GM19468 (cell line): Measurements from ENCODE around the gene CLASP1.
A peak's percentile ranks its signal among the peaks of the same experiment; 100 is the strongest.
"Not testable (repeated sequence)": the region's sequence is repeated elsewhere in the genome, so short reads cannot be mapped to it uniquely, and the experiment has no call there.

Experiments
- ATAC-seq: cut with Tn5 transposase; IDR thresholded peaks from one replicate; pipeline ENCODE4 v1.9.1; 2021; ENCODE audit warnings: mild to moderate bottlenecking, moderate library complexity, moderate number of reproducible peaks; ENCODE audit not compliant: unreplicated experiment; ENCODE audit errors: extremely low read depth

The CLASP1 gene

DNA sequence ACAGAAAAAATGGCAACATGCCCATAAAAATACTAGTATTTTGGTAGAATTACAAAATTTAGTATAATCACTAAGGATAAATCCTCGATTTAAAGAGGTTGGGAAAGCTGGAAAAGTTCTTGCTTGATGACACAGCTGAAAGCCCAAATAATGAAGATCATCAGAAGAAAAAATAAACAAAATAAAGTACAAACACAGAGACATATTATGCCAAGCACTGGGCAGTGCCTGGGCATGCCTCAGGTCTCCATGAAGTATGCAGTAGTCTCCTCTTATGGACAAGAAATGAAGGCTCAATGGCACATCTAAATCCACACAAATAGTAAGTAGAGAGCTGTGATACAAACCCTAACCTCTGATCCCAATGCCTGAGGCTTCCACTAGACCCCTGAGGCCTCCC is 60.9 kb downstream of the CLASP1 start:
- no peak for ATAC-seq

DNA sequence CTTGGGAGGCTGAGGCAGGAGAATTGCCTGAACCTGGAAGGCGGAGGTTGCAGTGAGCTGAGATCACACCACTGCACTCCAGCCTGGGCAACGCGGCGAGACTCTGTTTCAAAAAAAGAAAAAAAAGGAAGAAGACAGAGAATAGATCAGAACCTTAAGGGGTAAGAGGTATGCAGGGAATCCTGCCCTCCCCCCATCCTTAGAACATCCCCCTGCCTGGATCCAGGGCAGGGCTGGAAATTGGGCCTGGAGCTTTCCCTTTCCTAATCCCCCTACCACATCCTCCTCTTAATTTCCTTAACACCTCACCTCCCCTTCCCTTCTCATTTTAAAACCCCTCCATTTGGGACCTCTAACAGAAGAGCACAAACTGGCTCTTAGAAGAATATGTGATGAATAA is 62.1 kb downstream of the CLASP1 start:
- ATAC-seq: no peak

DNA sequence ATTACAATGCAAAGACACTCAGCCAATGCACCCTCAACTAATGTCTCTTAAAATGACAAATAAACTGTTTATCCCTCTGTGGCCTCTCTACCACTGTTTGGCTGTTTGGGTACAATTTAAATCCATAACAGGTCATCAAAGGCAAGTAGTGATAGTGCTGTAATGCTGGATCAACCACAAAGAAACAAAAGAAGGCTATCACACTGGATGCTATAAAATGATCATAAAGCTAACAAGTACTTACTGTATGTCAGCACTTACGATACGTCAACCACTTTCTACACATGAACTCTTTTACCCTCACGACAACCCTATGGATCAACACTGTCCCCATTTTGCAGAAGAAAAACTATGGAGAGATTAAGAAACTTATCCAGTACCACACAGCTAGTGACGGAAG is 64.5 kb downstream of the CLASP1 start:
- ATAC-seq: no peak

DNA sequence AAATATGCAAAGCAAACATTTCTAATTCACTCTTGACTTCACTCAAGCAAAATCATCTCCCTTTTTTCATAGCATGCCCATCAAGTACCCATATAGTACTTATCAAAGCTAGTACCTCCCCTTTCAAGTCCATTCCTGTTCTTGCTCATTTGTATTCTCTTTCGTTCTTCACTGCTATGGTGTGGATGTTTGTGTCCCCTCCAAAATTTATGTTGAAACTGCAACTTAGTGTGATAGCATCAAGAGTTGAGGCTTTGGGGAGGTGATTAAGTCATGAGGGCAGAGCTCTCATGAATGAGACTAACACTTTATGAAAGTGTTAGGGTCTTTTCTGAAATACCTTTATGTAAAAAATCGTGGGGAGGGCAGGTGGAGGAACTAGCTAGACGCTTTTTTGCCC is 65.7 kb downstream of the CLASP1 start:
- no peak for ATAC-seq

DNA sequence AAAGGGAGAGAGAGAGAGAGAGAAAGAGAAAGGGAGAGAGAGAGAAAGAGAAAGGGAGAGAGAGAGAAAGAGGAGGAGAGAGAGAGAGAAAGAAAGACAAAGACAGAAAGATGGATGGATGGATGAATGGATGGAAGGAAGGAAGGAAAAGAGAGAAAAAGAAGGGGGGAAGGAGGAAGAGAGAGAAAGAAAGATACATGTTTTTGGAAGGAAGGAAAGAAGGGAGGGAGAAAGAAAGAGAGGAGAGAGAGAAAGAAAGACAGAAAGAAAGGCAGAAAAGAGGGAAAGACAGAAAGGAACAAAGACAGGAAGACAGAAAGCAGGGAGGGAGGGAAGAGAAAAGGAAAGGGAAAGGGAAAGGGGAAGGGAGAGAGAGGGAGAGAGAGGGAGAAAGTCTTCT is 67.0 kb downstream of the CLASP1 start:
- no peak for ATAC-seq

DNA sequence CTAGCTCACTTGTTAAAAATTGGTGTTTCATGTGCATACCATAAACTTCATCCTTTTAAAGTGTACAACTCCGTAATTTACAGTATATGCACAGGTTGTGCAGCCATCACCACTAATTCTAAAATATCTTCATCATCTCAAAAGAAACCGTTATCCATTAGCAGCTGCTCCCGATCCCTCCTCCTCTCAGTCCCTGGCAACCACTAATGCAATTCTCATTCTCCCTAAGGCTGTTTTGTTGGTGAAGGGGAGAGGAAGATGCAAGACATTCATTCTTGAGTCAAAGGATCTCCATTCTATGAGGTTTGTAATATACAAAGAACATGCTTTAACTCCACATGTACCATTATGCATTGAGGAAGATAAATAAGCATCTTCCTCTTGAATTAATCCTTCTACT is 70.0 kb downstream of the CLASP1 start:
- no peak for ATAC-seq

DNA sequence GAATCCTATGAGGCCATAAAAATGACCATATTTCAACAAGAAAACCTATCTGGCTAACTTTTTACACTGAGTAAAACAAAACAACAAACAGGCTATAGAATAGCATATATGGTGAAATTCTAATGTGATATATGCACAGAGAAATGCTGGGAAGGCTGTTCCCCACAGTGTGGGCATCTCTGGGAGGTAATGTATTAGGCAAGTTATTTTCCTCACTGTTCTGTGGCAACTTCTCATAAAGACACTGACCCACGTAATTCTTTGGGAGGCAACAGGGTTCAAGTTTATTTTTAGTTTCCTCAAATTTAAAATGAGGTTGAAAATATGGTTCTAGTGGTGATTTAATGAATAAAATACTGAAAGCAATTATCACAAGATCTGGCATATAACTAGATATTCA is 71.9 kb downstream of the CLASP1 start:
- no peak for ATAC-seq

DNA sequence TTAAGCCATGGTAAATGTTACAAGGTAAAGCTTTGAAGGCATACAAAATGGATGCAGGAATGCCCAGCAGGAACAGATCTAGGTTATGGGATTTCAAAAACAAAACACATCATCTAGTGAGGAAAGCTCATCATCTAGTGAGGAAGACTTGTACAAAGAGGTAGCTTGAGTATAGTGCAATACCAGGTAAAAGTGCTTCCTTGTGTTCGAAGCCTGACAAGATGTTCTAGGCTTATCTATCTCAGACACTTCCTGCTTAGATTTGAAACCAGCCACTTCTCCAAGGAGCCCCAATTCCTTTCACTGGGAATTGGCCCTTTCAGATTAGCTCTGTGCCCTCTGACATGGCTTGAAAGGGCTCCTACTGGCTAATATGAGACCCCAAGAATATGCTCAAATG is 73.0 kb downstream of the CLASP1 start:
- no peak for ATAC-seq

DNA sequence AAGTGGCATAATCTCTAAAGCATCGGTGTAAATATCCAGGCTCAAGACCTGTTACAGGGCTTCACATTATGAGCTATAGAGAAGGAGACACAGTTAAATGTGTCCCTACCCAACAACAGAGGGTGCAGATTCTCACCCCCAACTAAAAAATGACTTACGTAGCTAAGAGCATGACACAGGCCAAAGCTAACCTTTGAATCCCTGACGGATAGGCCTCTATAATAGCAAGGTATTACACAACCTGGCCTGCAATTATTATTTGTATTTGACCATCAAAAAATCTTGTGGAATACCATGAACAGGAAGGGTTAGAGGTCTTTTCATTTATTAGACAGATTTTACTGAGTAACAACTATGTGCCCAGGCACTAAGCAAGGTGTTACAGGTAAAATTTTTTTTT is 73.5 kb downstream of the CLASP1 start:
- ATAC-seq: no peak

DNA sequence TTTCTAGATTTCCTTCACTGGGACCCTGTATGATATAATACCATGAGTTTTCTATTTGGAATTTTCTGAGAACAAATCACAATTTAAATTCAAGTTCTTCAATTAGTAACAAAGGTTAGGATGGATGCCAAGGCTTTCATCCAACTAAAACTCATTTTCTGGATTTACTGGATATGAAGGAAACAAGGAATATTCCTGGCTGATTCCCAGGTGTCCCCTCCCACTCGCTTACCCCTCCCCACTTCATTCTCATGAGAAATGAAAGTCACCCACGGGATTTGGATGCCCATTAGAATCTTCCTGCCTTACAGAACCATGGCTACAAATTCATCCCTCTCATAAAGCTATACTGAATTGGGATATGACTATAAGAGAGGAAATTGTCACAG is 78.6 kb downstream of the CLASP1 start:
- ATAC-seq: no peak

DNA sequence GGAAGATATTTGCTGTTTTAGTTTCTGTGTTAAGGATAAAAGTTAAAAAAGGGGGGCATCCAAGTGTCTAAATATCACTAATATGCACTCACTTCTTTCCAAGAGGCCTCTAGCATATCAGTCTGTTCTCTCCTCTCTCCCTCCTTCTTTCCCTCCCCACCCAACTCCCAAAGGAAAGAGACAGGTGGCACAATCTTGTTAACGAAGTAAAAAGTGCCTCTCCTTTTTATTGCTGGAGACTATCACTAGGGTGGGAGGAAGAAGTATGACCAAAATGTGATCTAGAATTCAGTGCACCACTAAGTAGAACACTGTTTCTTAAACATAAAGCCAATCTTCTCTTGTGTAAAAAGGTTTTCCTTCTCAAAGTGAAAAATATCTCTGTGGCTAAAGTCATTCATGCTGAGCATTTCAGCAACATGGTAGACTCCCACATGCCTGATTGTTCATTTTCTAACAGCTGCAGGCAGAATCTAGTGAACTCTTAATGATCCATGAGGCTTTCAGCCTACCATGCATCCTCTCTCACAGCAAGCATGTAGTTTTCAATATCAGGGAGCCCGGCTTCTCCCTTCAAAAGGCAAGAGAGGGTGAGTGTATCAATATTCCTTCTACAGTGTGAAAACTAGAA is 79.1 kb downstream of the CLASP1 start:
- ATAC-seq: no peak

DNA sequence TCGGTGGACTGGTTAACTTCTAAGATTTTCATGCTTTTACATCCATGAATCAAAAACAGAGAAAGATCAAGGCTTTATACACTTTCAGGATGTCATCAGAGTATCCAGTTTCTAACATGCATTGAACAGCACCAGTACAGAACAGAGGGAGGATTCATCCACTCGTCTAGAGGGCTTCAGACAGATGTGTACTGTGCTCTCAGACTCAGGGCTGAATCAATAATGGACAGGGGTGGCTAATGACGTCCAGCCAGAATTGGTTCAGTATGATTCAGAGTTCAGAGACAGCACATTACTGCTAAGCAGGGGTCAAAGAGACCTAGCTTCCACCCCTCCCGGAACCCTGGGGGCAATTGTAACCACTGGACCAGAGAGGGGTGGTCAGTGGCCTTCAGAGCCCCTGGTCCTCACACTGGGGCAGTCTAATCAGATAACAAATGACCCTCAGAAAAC is 81.3 kb downstream of the CLASP1 start:
- ATAC-seq: no peak

DNA sequence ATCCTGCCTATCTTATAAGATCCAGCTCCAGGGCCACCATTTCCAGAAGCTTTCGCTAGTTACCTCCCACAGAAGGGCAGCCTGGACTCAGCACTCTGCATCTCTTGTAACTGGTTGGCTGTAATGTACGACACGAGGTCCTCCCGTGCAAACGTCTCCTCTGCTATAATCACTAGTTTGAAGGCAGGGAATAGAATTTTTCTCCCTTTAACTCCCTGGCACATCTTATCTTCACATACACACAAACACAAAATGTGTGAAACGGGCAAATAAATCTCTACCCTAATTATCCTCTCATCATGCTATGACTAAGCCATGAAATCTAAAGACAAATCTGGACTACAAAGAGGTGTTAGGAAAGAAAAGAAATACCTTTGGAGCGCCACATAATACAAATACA is 81.8 kb downstream of the CLASP1 start:
- ATAC-seq: no peak

DNA sequence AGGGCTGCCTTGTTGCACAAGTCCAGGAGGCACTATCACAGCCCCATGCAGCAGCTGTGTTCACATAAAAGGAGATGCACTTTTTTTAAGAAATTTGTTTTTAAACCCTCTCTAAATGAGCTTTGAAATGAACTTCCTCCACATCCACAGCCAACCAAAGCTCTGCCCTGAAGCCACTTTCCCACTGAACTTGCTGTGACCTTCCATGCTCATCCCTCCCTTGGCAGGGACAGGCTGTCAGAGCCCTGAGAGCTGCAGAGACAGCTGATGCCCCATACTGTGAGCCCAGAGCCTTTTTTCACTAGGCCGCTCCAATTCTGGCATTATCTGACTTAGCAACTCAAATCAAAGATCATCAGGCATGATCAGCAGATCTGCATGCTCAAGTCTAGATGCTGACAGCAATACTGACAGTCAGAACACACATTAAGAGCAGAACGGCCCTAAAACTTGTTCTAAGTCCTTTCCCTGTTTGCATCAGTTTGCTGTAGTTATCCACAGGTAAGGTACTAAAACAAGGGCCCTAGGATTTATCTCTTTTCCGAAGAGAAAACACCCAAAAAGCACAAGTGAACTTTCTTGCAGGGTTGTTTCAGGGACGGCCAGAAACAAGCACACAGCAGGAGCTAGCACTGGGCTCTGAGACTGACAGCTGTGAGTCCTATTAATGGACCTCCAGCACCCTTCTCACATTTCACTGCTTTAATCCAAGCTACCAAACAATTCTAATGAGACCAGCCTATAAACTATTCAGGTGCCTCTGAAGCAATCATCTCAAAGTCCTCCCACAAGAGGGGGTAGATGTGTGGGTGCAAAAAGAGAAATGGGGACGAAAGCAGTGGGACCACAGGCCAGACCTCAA is 83.6 kb downstream of the CLASP1 start:
- no peak for ATAC-seq

DNA sequence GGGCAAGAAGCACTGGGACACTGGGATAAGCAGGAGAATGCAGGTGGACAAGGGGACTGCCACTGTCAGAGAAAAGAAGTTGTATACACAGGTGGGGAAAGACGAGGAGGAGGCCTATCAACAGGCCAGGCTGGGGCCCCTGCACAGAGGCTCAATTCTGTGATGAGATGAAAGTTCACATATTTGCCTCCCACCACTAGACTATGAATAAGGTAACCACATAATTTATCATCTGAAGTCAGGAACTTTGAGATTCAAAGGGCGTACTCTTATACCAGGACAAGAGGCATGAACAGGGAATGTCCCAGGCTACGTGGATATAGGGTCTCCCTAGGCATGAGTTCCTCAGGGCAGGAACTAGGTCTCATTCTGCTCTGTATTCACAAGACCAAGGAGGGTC is 84.4 kb downstream of the CLASP1 start:
- ATAC-seq: no peak

DNA sequence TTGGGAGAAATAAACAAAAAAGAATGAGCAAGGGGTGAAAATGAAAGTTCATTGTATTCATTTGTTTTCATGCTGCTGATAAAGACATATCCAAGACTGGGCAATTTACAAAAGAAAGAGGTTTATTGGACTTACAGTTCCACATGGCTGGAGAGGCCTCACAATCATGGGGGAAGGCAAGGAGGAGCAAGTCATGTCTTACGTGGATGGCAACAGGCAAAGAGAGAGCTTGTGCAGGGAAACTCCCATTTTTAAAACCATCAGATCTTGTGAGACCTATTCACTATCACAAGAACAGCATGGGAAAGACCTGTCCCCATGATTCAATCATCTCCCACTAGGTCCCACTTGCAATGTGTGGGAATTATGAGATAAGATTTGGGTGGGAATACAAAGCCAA is 85.5 kb downstream of the CLASP1 start:
- not testable (repeated sequence) for ATAC-seq

DNA sequence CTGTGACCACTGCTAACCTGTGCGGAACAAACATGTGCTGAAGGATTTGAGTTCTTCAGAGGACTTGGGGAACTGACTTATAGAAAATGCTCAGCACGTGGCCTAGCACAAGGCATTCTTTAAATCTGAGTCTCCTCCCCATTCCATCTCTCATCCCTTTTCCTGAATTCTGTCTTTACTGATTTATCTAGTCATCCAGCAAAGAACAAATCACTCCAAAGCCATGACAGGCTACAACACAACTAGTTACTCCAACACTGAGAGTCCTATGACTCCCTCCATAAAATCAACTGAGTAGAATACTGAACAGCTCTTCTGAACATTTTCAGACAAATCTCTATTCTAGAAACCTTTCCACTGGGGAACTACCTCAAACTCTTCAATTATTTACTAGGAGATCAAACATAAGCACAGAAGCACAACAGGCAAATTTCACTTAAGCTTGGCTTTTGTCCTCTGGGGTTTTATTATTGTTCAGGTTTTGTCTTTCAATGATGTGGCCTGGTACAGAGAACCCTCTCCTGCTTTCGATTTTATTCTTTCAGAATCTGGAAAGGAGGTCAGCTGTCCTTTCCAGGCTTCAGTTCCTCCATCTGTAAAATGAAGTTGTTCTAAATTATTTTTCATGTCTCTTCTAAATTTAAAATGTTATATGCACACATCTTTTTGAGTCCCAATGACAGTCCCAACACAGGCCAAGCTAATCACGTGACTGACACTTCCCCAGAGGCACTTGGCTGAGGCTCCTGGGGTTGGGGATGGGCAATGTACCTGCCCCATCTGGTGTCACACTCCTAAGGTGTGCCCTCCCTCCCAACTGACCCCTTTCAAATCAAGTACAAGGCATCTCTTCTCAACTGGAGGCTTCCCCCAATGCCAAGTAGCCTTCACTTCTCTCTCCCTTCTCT is 86.7 kb downstream of the CLASP1 start:
- no peak for ATAC-seq

DNA sequence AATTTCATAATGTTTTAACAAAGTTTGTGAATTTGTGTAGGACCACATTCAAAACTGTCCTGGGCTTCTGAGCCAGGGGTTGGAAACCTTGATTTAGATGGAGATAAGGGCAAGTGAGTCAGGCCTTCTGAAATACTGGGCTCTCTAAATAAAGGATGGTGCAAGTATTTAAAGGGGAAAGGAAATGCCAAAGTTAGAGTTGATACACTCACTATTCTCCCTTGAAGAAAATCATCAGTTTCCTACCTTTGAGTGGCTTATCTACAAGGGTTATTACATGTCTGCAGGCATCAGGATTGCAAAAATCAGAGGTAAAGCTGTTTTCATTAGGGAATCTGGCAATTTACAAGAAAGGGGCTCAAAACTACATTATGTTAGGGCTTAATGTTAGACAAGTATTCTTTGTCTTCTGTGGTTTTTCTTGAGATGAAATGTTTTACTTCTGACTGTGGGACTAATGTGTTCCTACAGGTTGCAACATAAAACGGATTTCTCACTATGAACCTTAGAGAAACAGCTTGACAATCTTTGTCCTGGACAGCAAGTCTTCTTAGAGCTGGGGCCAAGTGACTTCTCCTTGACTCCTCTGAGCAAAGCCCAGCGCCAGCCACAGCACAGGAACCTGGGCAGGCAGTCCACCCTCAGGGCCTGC is 87.5 kb downstream of the CLASP1 start:
- no peak for ATAC-seq

DNA sequence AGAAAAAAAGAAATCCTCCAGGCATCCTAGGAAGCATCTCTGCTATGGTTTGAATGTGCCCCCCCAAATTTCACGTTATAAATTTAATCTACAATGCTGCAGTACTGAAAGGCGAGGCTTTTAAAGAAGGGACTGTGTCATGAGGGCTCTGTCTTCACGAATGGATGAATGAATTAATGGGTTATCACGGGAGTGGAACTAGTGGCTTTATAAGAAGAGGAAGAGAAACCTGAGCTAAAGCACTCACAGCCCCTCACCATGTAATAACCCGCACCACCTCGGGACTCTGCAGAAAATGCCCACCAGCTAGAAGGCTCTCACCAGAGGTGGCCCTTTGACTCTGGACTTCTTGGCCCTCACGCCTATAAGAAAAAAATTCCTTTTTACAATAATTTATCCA is 90.9 kb downstream of the CLASP1 start:
- ATAC-seq: peak; percentile 38

DNA sequence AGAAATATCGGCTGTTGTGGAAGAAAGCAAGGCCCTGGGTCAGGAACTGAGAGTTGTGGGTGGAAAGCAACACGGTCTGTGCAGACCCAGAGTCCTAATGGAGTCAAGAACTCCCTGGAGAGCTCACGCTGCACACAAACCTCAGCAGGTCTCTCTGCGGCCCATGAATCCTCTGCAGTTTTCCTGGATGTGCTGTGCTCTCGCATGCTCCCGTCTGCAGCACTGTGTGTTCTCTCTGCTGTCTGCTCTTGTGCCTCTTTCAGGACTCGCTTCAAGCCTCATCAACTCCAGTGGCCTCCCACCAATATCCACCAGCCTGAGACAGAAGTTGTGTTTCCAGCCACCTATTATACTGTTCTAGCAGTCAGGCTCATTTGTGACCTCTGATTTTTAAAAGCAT is 94.3 kb downstream of the CLASP1 start:
- ATAC-seq: no peak
